NOMO-1 (cell line): ENCODE data around the gene HABP4.
A peak's percentile ranks its signal among the peaks of the same experiment; 100 is the strongest.

Experiments
- DNase-seq, 2 experiments: peaks; one replicate each; lab custom pipeline; 2025; ENCODE audit not compliant: unreplicated experiment in 2 of 2; lab: John Stamatoyannopoulos, UW

HABP4 gene

GRCh38 chr9:96435345-96435744, 14.6 kb upstream of the HABP4 start:
- DNase-seq = no peak

DNA sequence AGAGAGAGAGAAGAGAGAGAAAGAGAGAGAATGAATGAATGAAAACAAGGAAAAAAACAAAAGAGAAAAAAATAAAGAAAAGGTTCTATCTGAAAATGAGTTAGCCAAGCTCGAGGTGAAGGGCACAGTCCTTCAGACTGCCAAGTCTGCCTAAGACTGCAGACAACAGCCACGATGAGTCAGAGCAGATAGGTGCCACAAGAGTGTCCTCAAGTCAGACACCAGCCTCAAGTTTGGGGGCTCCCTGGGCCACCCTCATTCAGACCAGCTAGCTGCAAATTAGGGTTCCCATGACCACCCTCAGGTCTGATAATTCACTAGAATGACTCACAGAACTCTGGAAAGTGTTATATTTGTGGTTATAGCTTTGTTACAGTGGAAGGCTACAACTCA, 13.9 kb upstream of the HABP4 start:
- DNase-seq = no peak

DNA sequence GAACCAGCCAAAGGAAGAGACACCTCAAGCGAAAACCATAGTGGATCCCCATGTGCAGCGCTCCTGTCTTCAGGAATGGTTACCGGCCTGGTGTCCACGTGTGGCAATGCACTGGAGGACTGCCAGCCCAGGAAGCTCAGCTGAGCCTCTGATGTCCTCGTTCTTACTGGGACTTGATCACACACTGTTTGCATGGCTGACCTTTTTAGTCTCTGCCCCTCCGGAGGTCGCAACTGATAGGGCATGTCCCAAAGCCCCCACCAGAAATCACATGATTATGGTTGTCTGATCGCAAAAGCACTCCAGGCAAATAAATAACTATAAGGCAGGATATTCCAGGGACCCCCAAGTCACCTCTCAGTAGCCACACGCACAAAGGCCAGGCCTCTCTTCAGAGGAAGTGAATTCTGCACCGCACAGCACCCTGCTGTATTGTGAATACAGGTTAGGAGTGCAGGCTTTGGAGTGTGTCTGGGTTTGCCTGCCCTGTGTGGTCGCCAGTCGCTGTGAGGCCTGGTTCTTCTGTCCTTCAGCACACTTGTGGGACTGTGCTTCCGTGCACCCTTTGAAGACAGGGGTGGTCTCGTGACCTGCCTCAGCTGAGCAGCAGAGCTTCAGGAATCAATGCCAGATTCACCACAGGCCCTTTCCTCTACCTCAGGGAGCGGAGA, 13.4 kb upstream of the HABP4 start:
- DNase-seq = no peak

DNA sequence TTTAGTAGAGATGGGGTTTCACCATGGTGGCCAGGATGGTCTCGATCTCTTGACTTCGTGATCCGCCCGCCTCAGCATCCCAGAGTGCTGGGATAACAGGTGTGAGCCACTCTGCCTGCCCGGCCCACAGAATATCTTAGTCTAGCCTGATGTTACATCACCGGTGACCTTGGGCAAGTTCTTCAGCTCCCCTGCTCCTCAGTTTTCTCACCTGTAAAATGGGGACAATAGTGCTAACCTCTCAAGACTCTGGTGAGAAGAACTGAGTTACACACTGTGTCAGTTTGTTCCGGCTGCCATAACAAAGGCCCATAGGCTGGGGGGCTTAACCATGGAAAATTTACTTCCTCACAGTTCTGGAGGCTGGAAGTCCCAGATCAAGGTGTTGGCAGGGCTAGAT, 12.5 kb upstream of the HABP4 start:
- DNase-seq = no peak

GRCh38 chr9:96440671-96441199, 9.2 kb upstream of the HABP4 start:
- no peak for DNase-seq

GRCh38 chr9:96441798-96442445, 8.0 kb upstream of the HABP4 start:
- DNase-seq = peak; percentile 56 to 74

DNA sequence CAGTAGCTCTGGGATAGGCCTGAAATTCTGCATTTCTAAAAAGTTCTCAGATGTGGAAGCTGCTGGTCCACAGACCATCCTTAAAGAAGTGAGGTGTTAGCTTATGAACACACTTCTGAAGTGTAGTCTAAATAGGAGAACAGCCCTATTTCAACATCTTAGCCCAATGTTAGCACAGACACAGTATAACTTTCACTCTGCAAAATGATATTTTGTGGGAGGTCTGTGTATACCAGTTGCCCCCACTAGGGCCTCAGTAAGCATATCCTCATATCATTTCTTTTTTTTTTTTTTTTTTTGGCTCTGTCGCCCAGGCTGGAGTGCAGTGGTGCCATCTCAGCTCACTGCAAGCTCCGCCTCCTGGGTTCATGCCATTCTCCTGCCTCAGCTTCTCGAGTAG, 7.5 kb upstream of the HABP4 start:
- DNase-seq = peak; percentile 20 to 71

- no peak for DNase-seq
Measured at GRCh38 chr9:96447406-96447805, 2.6 kb upstream of the HABP4 start.

DNA sequence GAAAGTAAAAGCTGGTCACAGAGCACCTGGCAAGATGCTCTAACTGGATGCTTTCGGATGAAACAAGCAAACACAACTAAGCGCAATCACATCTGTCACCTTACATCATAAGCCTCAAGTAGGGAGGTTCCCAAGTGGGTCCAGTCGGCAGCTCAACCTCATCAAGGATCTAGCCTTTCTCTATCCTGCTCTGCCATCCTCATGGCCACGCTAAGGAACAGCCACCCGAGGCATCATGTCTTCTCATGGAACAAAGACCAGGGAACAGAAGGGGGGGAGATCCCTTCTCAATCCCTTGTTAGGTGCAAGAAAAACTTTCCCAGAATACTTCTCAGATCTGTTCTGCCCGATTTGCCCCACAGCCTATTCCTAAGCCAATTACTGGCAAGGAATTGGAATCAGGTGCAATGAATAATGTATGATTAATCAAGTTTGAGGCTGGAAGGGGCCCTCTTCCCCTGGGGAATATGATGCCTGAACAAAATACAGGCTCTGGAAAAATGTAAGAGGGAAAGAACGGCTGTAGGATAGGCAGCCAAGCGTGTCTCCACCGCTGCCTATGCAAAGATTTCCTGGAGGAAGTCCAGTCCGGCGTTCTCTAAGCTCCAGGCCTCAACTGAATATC, 1.3 kb upstream of the HABP4 start:
- DNase-seq = no peak

GRCh38 chr9:96449523-96449844, 485 bp upstream of the HABP4 start:
- DNase-seq = peak; percentile 47

- DNase-seq = no peak
Measured at GRCh38 chr9:96450613-96451528, 902 bp downstream of the HABP4 start.

DNA sequence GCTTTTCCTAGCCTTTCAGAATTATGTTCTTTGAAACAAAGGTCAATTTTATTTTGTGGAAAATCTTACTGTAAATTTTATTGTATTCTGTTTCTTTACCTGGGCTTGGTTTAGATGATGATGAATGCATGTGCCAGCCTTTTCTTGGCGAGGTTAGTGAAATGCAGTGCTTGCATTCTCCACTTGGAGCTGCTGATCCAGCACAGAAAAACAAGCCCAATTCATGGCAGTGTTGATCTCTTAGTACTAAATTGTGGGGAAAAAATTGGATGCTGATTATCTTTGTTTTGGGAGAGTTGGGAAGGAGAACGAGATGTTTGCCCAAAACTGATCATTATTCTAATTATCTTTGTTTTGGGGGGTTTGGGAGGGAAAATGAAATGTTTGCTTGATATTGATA, 3.7 kb downstream of the HABP4 start:
- DNase-seq = no peak

- no peak for DNase-seq
Measured at GRCh38 chr9:96457266-96457665, 7.3 kb downstream of the HABP4 start.

DNA sequence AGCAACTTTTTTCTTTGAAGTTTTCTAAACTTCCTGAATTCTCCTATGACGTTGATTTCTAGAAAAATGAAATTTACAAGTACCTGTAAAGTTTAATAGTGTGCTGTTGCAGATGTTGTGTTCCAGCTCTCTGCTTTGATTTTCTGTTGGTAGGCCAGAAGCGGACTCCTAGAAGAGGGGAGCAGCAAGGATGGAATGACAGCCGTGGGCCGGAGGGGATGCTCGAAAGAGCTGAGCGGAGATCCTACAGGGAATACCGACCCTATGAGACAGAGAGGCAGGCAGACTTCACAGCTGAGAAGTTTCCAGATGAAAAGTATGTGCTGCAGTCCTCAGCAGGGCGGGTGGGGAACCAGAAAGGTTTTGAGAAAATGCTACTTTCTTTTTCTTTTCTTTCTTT, 8.3 kb downstream of the HABP4 start:
- no peak for DNase-seq

DNA sequence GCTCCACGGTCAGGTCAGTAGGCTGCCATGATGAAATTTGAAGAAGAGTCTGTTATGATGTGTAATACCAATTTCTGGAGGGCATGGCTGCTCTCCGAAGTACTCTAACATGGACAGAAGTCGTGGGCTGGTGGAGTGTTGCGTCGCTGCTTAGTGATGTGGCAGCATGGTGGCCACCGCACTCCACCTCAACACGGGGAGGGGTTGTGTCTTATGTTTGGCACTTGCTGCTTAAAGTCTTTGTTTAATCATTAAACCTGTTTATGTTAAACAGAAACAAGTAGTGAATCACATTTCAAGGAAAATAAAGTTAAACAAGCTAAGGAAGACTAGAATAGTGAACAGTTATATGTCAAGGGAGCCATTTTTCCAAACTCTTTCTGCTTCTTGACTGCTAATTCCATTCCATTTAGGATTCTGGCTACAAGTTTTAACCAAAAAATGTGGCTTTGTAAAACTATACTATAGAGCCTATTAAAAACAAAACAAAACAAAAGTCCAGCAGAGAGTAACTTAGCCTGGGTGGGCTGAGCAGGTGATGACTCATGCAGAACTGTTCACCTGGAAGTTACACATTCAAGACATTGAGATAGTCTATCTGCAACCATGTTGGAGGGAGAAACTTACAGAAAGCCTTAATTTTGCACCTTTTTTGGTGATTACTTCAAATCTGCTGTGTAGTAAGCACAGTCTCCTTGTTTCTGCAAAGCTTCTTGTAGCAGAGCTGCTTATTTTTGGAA, 9.5 kb downstream of the HABP4 start:
- DNase-seq = no peak

- DNase-seq = no peak
Measured at GRCh38 chr9:96460470-96460869, 10.5 kb downstream of the HABP4 start.

GRCh38 chr9:96460882-96461281, 10.9 kb downstream of the HABP4 start:
- no peak for DNase-seq

GRCh38 chr9:96461336-96461735, 11.4 kb downstream of the HABP4 start:
- no peak for DNase-seq

DNA sequence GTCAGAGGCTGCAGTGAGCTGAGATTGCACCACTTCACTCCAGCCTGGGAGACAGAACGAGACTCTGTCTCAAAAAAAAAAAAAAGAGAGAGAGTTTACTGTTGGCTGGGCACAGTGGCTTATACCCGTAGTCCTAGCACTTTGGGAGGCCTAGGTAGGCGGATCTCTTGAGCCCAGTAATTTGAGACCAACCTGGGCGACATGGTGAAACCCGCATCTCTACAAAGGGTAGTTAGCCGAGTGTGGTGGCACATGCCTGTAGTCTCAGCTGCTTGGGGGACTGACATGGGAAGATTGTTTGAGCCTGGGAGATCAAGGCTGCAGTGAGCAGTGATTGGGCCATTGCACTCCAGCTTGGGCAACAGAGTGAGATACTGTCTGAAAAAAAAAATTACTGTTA, 12.6 kb downstream of the HABP4 start:
- no peak for DNase-seq

DNA sequence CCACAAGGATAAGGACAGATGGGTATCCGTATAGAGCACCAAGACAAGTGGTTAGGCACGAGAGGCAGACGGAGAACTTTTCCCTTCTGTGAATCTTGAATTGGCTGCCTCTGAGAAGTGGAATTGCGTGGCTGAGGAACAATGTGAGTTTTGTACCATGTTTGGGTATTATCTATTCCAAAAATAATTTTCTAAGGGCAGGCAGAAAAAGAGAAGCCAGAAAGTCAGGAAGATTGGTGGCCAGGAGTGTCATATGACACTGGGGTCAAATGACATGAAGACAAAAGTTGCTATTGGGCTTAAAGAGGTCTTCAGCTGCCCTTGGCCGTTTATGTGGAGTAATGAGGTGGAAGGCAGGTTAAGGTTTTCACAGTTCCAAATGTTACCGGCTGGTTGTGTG, 14.5 kb downstream of the HABP4 start:
- no peak for DNase-seq
